KOPT-K1 (cell line): Measurements from ENCODE around the gene HHATL.

ENCODE experiments used
- H3K27ac ChIP-seq: fragments of 200-600 bp; sonication (generic); 2 replicates; pipeline ENCODE4 v1.5.1; 2016; ENCODE audit warnings: antibody characterized with exemption, mild to moderate bottlenecking, low read depth, low read length; ENCODE audit not compliant: poor library complexity, severe bottlenecking
- H3K36me3 ChIP-seq: fragments of 200-600 bp; sonication (generic); 2 replicates; pipeline ENCODE4 v1.5.1; 2017; ENCODE audit warnings: antibody characterized with exemption, mild to moderate bottlenecking, low read length, moderate library complexity; ENCODE audit not compliant: insufficient read depth
- H3K9me3 ChIP-seq: fragments of 200-600 bp; sonication (generic); 2 replicates; pipeline ENCODE4 v1.5.1; 2017; ENCODE audit warnings: antibody characterized with exemption, low read length, mild to moderate bottlenecking; ENCODE audit not compliant: insufficient read depth, poor library complexity, severe bottlenecking

Gene HHATL

DNA sequence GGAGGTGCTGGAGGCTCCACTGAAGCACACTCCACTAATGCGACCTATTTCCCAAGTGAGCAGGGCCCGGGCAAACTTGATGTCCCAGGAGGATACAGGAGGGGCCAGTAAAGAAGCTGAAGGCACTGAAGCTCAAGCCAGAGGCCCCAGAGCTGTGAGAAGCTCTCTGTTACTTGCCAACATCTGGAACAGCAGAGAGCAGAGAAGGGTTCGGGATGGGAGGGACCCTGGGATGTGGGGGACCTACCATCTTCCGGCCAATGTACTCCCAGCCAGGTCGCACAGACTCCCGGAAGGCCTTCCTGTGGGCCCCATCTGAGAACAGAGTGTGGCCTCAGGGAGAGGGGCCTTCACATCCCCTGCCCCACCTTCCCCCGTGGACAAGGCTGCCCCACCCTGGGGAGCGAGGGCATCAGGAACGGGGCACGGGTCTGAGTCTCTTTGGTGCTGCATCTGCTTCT lies 3.1 kb downstream of the HHATL start:
- H3K9me3 ChIP-seq, result no peaks in the 10 kb centered on the region

GRCh38 chr3:42698911-42699230 lies 3.7 kb downstream of the HHATL start:
- no peak overlapping the region for H3K27ac ChIP-seq
- H3K9me3 ChIP-seq, result no peaks in the 10 kb centered on the region
- no peaks in the 10 kb centered on the region for H3K36me3 ChIP-seq

More for the DNA sequence above, 3.1 kb downstream of the HHATL start:
- H3K36me3 ChIP-seq, result no peaks in the 10 kb centered on the region
- H3K27ac ChIP-seq, result no peak overlapping the region

DNA sequence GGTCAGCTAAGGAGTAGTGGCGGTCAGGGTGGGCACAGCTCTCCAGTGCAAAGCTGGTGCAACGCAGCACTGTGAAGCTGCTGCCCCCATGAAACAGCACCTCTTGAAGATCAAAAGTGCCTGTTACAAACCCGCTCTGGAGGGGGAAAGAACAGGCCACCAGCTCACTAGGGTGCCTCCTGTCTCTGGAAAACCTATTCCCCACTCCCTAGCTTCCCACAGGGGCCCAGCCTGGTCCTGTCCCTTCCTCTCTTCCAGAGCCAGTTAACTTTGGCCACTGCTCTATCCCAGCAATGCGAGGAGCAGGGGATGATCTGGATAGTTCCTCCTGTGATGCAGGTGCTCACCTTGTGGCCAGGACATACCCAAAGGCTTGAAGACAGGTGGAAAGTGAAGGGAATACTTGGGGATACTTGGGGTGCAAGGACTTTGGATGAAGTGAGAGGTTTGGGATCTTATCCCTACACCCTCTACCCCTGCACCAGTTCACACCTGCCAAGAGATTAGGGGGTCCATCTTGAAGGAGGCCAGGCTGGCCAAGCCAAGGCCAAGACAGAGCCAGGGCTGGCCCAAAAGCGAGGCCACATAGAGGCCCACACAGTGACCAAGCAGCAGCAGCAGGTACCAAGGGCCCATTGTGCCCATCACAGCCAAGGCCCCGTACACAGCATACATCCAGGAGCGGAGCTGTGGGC lies 4.2 kb downstream of the HHATL start:
- Histone ChIP-seq H3K9me3 (no peaks in the 10 kb centered on the region), H3K27ac (no peak overlapping the region), H3K36me3 (no peaks in the 10 kb centered on the region)

- Histone ChIP-seq H3K27ac (no peak overlapping the region), H3K9me3 (no peaks in the 10 kb centered on the region), H3K36me3 (no peaks in the 10 kb centered on the region)
Observed at GRCh38 chr3:42697289-42698051, 5.1 kb downstream of the HHATL start.

DNA sequence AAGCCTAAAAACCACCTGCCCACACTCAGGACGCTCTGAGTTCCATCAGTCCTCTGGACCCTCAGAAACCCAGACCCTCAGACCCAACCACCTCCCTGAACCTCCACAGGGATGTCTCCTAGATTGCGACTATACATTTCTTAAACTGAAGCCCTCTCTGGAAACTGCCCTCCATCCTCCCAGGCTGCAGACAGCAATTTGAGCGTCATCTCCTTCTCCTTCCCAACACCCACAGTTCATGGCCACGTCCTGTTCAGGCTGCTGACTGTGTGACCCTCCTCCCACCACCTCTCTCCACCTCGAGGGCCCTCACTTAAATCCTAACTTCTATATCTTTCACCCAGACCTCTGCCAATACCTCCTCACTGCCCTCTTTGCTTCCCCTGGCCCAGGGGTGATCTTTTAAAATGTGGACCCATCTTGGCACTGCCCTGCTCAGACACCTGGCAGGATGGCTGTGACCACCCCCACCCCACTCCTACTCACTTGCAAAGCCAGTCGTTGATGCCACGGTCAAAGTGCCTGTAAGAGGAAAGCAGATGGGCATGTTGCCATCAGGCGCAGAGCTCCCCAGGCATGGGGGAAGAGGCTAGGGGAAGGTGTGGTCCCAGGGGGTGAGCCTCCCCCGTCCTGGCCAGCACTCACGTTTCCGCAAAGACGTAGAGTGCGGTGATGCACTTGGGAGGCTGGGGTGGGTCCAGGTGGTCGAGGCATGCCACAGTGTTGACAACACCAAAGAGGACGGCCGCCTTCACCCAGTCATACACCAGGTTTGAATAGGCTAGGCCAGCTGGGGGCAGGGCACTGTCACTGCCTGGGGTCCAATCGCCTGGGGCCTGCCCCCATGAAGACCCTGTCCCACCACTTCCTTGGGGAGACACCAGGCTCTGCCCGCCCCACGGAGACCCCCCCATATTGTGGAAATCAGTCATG lies 6.0 kb downstream of the HHATL start:
- Histone ChIP-seq H3K36me3 (no peaks in the 10 kb centered on the region), H3K27ac (no peak overlapping the region), H3K9me3 (no peaks in the 10 kb centered on the region)

DNA sequence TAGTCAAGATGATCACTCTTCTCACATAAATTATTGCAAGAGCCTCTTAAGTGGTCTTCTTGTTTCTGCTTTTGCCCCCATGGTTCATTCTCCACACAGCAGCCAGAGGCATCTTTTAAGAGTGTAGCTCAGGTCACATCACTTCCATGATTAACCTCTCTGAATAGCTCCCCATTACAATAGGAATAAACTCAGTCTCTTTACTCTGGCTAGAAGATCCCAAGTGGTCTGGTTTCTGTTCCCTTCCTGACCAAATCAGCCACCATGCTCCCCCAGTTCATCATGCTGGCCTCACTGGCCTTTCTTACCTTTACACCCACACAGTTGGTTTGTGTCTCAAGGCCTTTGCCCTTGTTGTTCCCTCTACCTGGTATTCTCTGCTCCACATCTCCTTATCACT lies 8.2 kb downstream of the HHATL start:
- Histone ChIP-seq H3K27ac (no peak overlapping the region), H3K36me3 (no peaks in the 10 kb centered on the region), H3K9me3 (no peaks in the 10 kb centered on the region)

- Histone ChIP-seq H3K27ac (no peak overlapping the region), H3K9me3 (no peaks in the 10 kb centered on the region), H3K36me3 (no peaks in the 10 kb centered on the region)
Observed at GRCh38 chr3:42693530-42693930, 9.1 kb downstream of the HHATL start.

GRCh38 chr3:42692667-42693529 lies 9.7 kb downstream of the HHATL start:
- H3K27ac ChIP-seq, result no peak overlapping the region
- H3K9me3 ChIP-seq, result no peaks in the 10 kb centered on the region

GRCh38 chr3:42691816-42692666 lies 10.6 kb downstream of the HHATL start:
- no peaks in the 10 kb centered on the region for H3K9me3 ChIP-seq
- no peak overlapping the region for H3K27ac ChIP-seq
- no peaks in the 10 kb centered on the region for H3K36me3 ChIP-seq

More at GRCh38 chr3:42692667-42693529, 9.7 kb downstream of the HHATL start:
- H3K36me3 ChIP-seq, result no peaks in the 10 kb centered on the region

DNA sequence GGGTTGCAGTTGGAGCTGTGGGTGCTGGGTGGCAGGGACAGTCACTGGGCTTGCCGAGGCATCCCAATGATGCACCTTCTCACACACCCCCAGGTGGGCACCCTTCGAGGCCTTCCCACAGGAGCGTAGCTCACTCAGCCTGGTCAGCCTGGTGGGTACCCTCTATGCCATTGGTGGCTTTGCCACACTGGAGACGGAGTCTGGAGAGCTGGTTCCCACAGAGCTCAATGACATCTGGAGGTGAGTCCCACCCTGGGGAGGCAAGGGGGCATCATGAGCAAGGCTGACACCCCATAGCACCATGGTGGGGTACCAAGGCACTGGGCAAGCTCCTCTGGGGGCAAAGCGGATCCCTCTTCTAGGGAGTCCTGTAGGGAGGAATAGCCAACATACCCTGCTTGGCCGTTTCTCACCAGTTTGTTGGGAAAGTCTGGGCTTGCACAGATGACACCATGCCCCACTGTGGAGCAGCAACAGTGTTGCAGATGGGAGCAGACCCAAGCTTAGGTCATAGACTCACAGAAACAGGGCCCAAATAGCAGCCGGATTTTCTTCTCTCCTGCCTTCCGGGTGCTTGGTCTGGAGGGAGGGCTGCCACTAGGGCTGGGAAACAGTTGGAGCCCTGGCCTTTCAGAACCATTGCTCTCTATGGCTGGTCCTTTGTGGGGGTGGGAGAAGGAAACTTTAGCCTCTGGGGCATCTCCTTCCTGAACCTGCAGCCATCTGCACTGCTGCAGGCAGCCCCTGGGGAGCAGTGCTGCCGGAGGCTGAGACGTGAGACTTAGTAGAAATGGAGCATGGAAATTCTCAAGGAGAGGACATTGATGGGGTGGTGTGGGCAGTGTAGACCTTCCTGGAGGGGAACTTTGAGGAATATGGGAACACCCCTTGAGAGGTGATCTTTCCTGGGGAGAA lies 11.6 kb downstream of the HHATL start:
- no peaks in the 10 kb centered on the region for H3K9me3 ChIP-seq
- H3K27ac ChIP-seq, result no peak overlapping the region
- no peaks in the 10 kb centered on the region for H3K36me3 ChIP-seq

DNA sequence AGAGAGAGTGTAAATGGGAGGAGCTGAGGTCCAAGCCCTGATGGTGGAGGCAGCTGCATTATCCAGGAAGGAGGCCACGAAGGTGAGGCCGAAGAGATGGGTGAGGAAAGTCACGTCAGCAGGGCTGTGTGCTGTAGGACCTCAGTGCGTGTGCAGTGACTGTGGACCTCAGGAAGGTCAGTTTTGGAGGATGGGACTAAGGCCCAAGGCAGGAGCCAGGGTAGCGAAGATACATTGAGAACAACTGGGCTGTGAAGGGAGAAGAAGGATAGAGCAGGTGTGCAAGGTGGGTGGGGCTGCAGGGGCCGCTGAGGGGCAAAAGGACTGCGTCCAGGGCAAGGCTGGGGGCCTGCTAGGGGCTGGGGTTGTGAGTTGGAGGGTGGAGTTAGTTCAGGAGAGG lies 12.4 kb downstream of the HHATL start:
- Histone ChIP-seq H3K9me3 (no peaks in the 10 kb centered on the region), H3K36me3 (no peaks in the 10 kb centered on the region), H3K27ac (no peak overlapping the region)

- Histone ChIP-seq H3K27ac (no peak overlapping the region), H3K9me3 (no peaks in the 10 kb centered on the region), H3K36me3 (no peaks in the 10 kb centered on the region)
Observed at GRCh38 chr3:42689421-42690014, 13.1 kb downstream of the HHATL start.
